Islet of Langerhans (tissue), 1 donor: ENCODE data around the gene CREBZF.
"Not testable (repeated sequence)": the region's sequence is repeated elsewhere in the genome, so short reads cannot be mapped to it uniquely, and the experiment has no call there.

Experiments used
- FAIRE-seq: peaks from one replicate; lab custom pipeline; 2011; peaks lifted over from hg19 to GRCh38; lab: Jason Lieb, UNC

CREBZF gene

GRCh38 chr11:85626496-85626895, 38.4 kb downstream of the CREBZF start:
- no peak for FAIRE-seq

GRCh38 chr11:85620256-85620655, 44.7 kb downstream of the CREBZF start:
- FAIRE-seq, result no peak

- no peak for FAIRE-seq
Observed at GRCh38 chr11:85619499-85619898, 45.4 kb downstream of the CREBZF start.

GRCh38 chr11:85611643-85612042, 53.3 kb downstream of the CREBZF start:
- FAIRE-seq, result not testable (repeated sequence)
